Testis (tissue), 3 donors: ENCODE data around the gene FCAMR. TPM values are rescaled to one million over a fixed set of nuclear protein-coding genes. Genes with fewer than 3 reads are reported as not detected.

ENCODE experiments used
- DNase-seq: peaks from one replicate; pipeline ENCODE4 v3.0.0-alpha.2; 2019
- H3K27ac ChIP-seq, 2 donors: fragments of 200-600 bp; sonication (generic); one replicate each; pipeline ENCODE4 v1.5.1; 2019
- H3K27me3 ChIP-seq: fragments of 200-600 bp; sonication (generic); one replicate; pipeline ENCODE4 v1.5.1; 2019
- H3K36me3 ChIP-seq: fragments of 200-600 bp; sonication (generic); one replicate; pipeline ENCODE4 v1.5.1; 2017; ENCODE audit warnings: low read depth; ENCODE audit errors: missing control alignments
- H3K4me1 ChIP-seq: fragments of 200-600 bp; sonication (generic); one replicate; pipeline ENCODE4 v1.5.1; 2019
- H3K4me3 ChIP-seq, 2 donors: fragments of 200-600 bp; sonication (generic); one replicate each; pipeline ENCODE4 v1.5.1; 2017 to 2019
- H3K9me3 ChIP-seq: fragments of 200-600 bp; sonication (generic); one replicate; pipeline ENCODE4 v1.5.1; 2017
- POLR2A ChIP-seq: fragments of 450-650 bp; IDR thresholded peaks from one replicate; pipeline ENCODE4 v1.6.1; 2017; ENCODE audit warnings: antibody characterized with exemption, mild to moderate bottlenecking, moderate library complexity
- WGBS, 2 donors: methylation state at CpG; one replicate each; pipeline ENCODE4 v1.1.5; 2018; 5-methylcytosine and 5-hydroxymethylcytosine counted together
- intact Hi-C: fragments of 100-400 bp; cut with DNase I; formaldehyde crosslinking; loops from one replicate; pipeline ENCODE4 v1.15.1; 2023; ENCODE audit warnings: low total_unique reads
- polyA plus RNA-seq: library from polyadenylated mRNA; stranded (reverse); fragments of 350-450 nt; fragmentation: Illumina TruSeq; extraction: RNeasy Lipid Tissue Mini Kit (QIAGEN cat#74804); gene quantifications from one replicate; pipeline ENCODE4 v1.2.3, GENCODE V29; 2014; ENCODE audit warnings: low read depth, low replicate concordance; ENCODE audit not compliant: insufficient read depth
- total RNA-seq, 2 donors: library from RNA; depleted of rRNA; stranded (reverse); fragments of >200 nt; gene quantifications; one replicate each; pipeline ENCODE4 v1.2.3, GENCODE V29; 2016
- TF ChIP-seq, protein P1 (sequence below), 3 experiments: fragments of 450-650 bp in 2 of 3; fragments of 200-600 bp in 1 of 3; sonication (generic) in 1 of 3; IDR thresholded peaks; one replicate each; pipeline ENCODE4 v1.5.1; 2016 to 2019; ENCODE audit warnings: antibody characterized with exemption in 3 of 3, mild to moderate bottlenecking in 2 of 3, moderate library complexity in 1 of 3

FCAMR gene
- total and polyA plus RNA-seq, 3 donors from 2014 or later = 0.31 to 0.41 TPM; not detected in 1

- no peaks in the 10 kb centered on the region for H3K4me1 ChIP-seq
- no peaks in the 10 kb centered on the region for H3K36me3 ChIP-seq
- no peak for DNase-seq
- no peak for TF ChIP-seq POLR2A
- TF ChIP-seq, protein P1, sequence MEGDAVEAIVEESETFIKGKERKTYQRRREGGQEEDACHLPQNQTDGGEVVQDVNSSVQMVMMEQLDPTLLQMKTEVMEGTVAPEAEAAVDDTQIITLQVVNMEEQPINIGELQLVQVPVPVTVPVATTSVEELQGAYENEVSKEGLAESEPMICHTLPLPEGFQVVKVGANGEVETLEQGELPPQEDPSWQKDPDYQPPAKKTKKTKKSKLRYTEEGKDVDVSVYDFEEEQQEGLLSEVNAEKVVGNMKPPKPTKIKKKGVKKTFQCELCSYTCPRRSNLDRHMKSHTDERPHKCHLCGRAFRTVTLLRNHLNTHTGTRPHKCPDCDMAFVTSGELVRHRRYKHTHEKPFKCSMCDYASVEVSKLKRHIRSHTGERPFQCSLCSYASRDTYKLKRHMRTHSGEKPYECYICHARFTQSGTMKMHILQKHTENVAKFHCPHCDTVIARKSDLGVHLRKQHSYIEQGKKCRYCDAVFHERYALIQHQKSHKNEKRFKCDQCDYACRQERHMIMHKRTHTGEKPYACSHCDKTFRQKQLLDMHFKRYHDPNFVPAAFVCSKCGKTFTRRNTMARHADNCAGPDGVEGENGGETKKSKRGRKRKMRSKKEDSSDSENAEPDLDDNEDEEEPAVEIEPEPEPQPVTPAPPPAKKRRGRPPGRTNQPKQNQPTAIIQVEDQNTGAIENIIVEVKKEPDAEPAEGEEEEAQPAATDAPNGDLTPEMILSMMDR (IDR thresholded peaks at IDR 0.05) = no peak
- intact Hi-C loops = no loop called here
- H3K4me3 ChIP-seq = no peak overlapping the region
- no peaks in the 10 kb centered on the region for H3K9me3 ChIP-seq
- 95% methylated on average over 1 of the region's 1 CpG; no CpG with 5 or more reads in 1 of the 2 donors for WGBS, 2 donors
- H3K27ac ChIP-seq = no peak overlapping the region
- no peaks in the 10 kb centered on the region for H3K27me3 ChIP-seq
Measured at GRCh38 chr1:206987873-206988272, 17.6 kb upstream of the FCAMR start.

DNA sequence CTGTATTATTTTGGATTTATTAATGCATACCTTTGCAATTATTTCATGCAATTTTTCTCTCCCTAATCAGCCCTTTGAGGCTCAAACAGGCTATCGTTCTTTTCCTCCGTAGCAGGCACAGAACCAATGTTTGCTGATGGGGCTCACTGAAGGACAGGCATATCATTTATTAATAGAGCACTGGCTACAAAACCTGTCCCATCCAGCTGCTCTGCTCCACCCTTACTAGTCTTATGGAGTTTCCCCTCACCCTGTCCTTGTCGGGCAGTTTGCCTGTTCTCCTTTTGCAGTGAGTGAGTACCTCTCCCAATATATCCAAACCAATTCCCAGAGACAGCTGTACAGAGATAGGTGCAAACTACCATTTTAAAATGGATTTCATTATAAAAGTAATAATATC is 16.6 kb upstream of the FCAMR start:
- intact Hi-C loops = no loop called here
- TF ChIP-seq, protein P1 (IDR thresholded peaks at IDR 0.05) = no peak
- TF ChIP-seq POLR2A = no peak
- H3K9me3 ChIP-seq = no peaks in the 10 kb centered on the region
- no peak overlapping the region for H3K27ac ChIP-seq
- 87 to 90% methylated on average over 3 of the region's 3 CpGs for WGBS, 2 donors
- no peak overlapping the region for H3K4me3 ChIP-seq
- H3K27me3 ChIP-seq = no peaks in the 10 kb centered on the region
- no peaks in the 10 kb centered on the region for H3K36me3 ChIP-seq
- no peaks in the 10 kb centered on the region for H3K4me1 ChIP-seq
- DNase-seq = no peak

DNA sequence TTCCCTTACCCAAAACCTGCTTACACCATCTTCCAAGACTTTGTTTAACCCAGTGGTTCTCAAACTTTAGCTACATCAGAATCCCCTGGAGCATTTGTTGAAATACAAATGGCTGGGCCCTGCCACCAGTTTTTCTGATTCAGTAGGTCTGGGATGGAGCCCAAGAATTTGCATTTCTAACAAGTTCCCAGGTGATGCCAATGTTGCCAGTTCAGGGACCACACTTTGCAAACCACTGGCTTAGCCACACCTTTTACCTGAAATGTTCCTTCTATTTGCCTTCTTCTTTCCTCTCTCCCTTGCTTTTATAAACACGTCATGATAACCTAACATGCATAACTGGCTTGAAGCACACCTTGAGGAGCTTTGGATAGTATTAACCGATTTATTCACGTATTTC is 16.1 kb upstream of the FCAMR start:
- Histone ChIP-seq H3K36me3 (no peaks in the 10 kb centered on the region), H3K4me3 (no peak overlapping the region), H3K27me3 (no peaks in the 10 kb centered on the region), H3K4me1 (no peaks in the 10 kb centered on the region), H3K27ac (no peak overlapping the region), H3K9me3 (no peaks in the 10 kb centered on the region)
- 91 to 94% methylated on average over 3 of the region's 3 CpGs for WGBS, 2 donors
- intact Hi-C loops = no loop called here
- DNase-seq = no peak
- TF ChIP-seq POLR2A = no peak
- TF ChIP-seq, protein P1 (IDR thresholded peaks at IDR 0.05) = no peak

GRCh38 chr1:206985162-206985749 is 15.0 kb upstream of the FCAMR start:
- Histone ChIP-seq H3K27ac (no peak overlapping the region), H3K27me3 (no peaks in the 10 kb centered on the region), H3K4me1 (no peaks in the 10 kb centered on the region), H3K4me3 (no peak overlapping the region), H3K36me3 (no peaks in the 10 kb centered on the region), H3K9me3 (no peaks in the 10 kb centered on the region)
- no peak for DNase-seq
- TF ChIP-seq, protein P1 (IDR thresholded peaks at IDR 0.05) = no peak
- no peak for TF ChIP-seq POLR2A
- intact Hi-C loops = no loop called here
- 70 to 72% methylated on average over 10 of the region's 10 CpGs for WGBS, 2 donors

DNA sequence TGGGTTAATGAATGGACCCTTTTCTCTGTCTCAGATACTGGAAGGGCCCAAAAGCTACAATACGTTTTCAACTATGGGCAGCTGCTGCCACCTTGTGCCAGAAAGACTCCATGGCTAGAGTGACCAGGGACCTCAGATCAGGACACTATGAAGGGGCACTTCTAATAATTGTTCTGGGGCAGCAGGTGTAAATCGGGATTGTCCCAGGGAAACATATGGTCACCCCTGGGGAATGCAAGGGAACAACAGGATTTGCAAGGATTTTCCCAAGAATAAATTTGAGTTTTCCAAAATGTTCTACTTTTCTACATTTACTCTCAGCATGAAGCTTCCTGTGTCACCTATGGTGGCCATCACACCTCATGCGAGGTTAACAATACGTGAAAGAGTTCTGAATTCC is 12.0 kb upstream of the FCAMR start:
- H3K36me3 ChIP-seq = no peaks in the 10 kb centered on the region
- intact Hi-C loops = no loop called here
- TF ChIP-seq POLR2A = no peak
- TF ChIP-seq, protein P1 (IDR thresholded peaks at IDR 0.05) = peak in 2 of 3 experiments; percentile 31 to 39
- H3K4me1 ChIP-seq = no peaks in the 10 kb centered on the region
- H3K27ac ChIP-seq = no peak overlapping the region
- 42 to 51% methylated on average over 4 of the region's 4 CpGs for WGBS, 2 donors
- H3K9me3 ChIP-seq = no peaks in the 10 kb centered on the region
- peak; percentile 73 for DNase-seq
- no peak overlapping the region for H3K4me3 ChIP-seq
- H3K27me3 ChIP-seq = no peaks in the 10 kb centered on the region
